Colon (tissue), 2 donors: ENCODE measurements around the gene SOX6.

Experiments
- FAIRE-seq: peaks from 2 replicates; lab custom pipeline; 2012; peaks lifted over from hg19 to GRCh38; lab: Jason Lieb, UNC
- donor health status: control.
- donor health status: control.

The SOX6 gene

GRCh38 chr11:15956302-15956701 lies 400.0 kb downstream of the SOX6 start:
- no peak for FAIRE-seq

- FAIRE-seq = no peak
Measured at GRCh38 chr11:15955595-15955994, 400.8 kb downstream of the SOX6 start.

DNA sequence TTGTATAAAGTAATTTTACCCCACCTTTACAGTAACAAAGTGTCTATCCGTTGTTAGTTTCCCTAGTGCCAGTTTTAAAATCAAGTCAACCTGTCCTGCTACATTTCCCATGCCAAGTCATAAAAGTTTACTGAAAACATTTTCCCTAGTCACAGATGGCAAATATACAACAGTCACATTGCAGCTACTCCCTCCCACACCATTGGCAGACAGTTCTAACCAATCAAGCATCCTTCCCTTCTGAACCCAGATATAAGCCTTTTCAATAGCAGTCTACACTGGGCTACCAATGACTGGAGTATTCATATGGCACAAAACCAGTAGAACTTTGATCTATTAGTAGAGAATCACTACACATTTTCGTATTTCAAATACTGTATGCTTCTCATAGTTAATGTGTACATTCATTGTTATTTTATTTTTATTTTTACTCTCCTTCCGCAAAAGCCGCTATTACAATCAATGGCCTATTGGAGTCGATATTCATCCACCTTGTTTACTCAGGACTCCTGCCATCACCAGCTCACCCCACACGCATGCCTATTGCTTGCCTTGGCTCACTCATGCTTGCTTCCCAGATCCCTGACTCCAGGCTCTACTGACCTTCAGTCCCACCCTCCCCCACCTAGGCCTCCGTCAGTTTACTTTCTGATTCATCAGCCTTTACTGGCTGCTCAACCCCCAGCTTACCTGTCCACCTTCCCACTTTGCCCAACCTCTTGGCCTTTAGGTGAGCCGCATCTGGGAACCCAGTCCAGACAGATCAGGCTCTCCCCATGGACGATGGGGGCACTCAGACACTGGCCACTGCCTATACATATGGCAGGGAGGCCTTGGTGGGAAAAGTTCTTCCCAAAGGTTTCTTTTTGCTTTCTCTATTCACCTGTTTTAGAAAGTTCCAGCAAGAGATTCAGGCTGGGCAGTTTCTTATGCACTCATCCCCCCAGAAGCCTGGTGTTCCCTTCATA lies 408.4 kb downstream of the SOX6 start:
- FAIRE-seq = no peak

DNA sequence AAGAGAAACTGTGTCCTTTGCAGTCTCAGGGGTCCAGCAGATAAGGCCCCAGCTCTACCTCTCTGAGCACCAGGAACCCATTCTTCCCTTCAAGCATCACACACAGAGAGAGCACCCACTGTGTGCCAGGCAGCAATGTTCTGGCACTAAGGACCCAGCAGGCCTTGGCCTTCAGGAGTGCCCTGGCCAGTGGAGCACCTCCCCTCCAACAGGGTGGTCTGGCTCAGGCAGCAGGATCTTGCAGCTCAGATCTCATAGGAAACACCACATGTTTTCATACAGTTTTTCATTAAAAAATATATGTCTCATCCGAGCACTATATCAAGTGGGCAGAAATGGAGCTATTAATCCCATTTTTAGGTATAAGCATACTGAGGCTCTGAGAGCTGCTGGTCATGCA lies 410.6 kb downstream of the SOX6 start:
- FAIRE-seq = no peak

GRCh38 chr11:15944460-15944859 lies 411.9 kb downstream of the SOX6 start:
- no peak for FAIRE-seq

- FAIRE-seq = no peak
Measured at GRCh38 chr11:15943418-15944197, 412.7 kb downstream of the SOX6 start.

DNA sequence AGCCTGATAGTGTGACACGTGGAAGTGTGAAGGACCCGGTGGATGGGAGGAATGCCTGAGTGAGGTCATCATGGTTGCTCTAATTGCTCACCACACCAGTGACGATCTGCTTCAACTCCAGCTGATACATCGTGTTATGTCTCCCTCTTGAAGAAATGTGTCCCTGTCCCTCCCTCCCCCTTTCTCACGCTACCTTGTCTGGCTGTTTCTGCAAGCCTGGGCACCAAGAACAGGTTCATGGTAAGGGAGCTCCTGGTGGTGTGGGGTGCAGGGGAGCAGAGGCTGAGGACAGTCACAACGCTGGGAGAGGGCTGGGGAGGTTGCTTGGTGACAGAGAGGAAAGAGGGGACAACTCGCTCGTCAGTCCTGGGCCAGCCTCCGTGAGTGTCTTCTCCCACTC lies 413.4 kb downstream of the SOX6 start:
- FAIRE-seq = no peak

- FAIRE-seq = no peak
Measured at GRCh38 chr11:15942126-15942525, 414.2 kb downstream of the SOX6 start.

GRCh38 chr11:15941206-15941770 lies 415.1 kb downstream of the SOX6 start:
- no peak for FAIRE-seq

DNA sequence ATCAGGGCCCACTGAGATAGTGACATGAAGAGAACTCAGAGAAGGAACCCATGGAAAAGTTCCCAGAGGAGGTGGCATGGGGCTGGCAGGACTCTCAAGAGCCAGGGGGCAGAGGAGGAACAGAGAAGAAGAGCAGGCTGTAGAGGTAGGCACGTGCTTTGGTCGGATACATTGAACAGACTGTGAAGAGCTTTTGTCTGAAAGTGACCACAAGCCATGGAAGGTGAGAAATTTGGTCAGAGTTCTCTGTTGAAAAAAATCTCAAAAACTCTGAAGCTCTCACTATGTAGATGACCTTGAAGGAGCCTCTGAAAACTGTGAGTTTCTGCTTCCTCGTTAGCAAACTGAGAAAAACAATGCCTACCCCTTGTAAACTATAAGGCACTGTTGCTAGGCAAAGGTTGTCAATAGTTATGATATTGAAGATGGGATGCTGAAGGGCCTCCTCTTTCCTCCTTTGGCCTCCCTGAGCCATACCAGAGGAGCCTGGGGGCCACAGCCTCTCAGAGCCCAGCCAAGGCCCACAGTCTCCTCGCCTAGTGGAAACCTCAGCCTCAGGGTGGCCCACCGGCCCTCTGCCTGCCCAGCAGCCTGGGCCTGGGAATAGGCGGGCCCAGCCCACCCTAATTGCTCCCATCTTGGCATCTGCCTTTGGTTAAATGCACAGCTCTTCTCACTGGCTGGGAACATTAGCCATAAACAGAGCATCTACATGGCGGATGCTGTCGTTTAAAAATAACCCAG lies 415.7 kb downstream of the SOX6 start:
- no peak for FAIRE-seq

DNA sequence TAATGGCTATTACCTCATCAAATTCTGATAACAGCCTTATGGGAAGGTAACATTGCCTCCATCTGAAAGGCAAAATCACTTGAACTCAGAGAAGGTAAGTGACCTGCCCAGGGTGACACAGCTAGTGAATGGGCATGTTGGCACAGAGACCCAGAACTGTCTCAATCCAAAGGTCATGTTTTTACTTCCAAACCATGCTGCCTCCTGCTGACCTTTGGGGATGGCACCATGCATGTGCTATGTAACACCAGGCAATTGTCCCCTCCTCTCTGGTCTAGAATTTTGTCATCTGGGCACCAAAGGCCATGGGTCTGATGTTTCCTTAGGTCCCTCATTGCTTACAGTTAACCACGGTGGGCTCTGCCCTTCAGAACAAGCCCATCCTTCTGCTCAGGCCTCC lies 417.4 kb downstream of the SOX6 start:
- FAIRE-seq = no peak

- FAIRE-seq = no peak
Measured at GRCh38 chr11:15938121-15938611, 418.2 kb downstream of the SOX6 start.

DNA sequence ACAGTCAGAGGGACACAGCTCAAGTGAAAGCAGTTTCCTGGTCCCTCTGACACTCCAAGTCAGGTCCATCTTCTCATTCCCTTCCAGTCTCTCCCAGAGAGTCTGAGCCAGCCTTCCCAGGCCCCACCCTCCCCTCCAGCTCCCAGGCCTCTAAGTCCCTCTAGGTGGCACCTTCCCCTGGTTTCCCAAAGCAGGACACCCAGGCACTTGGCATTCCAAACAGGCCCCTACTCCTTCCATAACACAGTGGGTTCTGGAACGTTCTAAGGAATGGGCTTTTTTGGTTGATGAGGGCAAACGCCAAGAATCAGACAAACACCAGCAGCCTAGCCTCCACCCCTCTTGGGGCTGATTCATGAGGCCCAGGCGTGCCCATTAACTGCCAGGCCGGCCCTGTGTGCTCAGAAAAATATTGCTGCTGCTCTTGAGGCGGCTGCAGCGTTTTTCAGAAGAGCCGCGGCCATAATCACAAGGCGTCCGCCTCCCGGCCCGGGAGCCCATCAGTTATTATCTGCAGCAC lies 418.7 kb downstream of the SOX6 start:
- FAIRE-seq = no peak

DNA sequence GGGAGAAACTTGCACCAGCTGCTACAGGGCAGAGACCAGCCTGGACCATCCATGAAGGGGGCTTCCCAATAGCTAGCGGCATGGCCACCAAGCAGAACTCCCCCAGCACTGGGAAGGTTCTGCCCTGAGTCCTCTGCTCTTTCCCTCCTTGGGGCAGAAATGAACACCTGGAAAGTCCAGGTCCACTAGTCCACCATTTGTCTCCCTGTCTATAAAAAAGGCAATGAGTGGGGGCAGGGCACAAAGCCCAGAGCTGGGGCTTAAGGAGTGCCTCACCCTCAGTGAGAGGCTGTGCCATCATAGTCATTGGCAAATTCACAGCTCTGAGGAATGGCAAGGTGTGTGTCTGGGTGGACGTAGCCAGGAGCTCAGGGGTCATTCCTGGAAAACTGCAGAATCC lies 420.3 kb downstream of the SOX6 start:
- FAIRE-seq = no peak

DNA sequence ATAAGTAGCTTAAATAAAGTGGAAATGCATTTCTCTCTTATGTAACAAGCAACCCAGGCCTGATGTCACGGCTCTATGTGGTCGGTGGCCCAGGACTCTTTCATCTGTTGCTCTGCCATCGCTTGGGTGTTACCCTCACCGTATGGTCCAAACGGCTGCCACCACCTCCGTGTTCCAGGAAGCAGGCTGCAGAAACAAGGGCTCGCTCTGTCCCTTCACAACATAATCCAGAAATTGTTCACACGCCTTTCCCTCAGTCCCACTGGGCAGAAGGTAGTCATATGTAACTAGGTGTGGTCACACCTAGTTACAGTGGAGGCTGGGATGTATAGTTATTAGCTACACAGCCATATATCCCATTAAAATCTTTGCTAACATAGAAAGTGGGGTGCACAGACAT lies 421.0 kb downstream of the SOX6 start:
- no peak for FAIRE-seq

GRCh38 chr11:15933886-15934625 lies 422.3 kb downstream of the SOX6 start:
- no peak for FAIRE-seq

DNA sequence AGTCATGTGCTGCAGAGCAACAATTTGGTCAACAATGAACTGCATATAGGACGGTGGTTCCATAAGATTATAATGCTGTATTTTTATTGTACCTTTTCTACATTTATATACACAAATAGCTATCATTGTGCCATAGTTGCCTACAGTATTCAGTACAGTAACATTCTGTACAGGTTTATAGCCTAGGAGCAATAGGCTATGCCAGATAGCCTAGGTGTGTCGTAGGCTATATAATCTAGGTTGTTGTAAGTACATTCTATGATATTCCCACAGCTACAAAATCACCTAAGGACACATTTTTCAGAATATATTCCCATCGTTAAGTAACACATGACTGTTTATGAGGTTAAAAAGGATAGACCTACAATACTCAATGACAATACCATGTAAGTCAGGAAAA lies 423.9 kb downstream of the SOX6 start:
- peak; percentile 87 for FAIRE-seq

- no peak for FAIRE-seq
Measured at GRCh38 chr11:15931497-15931896, 424.8 kb downstream of the SOX6 start.

- no peak for FAIRE-seq
Measured at GRCh38 chr11:15930442-15931025, 425.8 kb downstream of the SOX6 start.

GRCh38 chr11:15929371-15929901 lies 426.9 kb downstream of the SOX6 start:
- no peak for FAIRE-seq
